Thyroid gland (tissue), 4 donors: ENCODE measurements around the gene LYRM9.
"Not testable (repeated sequence)": the region's sequence is repeated elsewhere in the genome, so short reads cannot be mapped to it uniquely, and the experiment has no call there.

Source experiments
- POLR2A ChIP-seq, 2 donors: fragments of 450-650 bp; IDR thresholded peaks; one replicate each; pipeline ENCODE4 v1.6.1; 2017; ENCODE audit warnings: antibody characterized with exemption in 2 of 2, mild to moderate bottlenecking in 2 of 2, moderate library complexity in 1 of 2
- TF ChIP-seq, protein P1 (sequence below), 6 experiments: fragments of 200-600 bp in 3 of 6; fragments of 450-650 bp in 3 of 6; sonication (generic) in 3 of 6; IDR thresholded peaks; one replicate each; pipeline ENCODE4 v1.5.1; 2016 to 2019; ENCODE audit warnings: antibody characterized with exemption in 6 of 6, mild to moderate bottlenecking in 2 of 6, inconsistent platforms in 1 of 6, moderate library complexity in 1 of 6

DNA sequence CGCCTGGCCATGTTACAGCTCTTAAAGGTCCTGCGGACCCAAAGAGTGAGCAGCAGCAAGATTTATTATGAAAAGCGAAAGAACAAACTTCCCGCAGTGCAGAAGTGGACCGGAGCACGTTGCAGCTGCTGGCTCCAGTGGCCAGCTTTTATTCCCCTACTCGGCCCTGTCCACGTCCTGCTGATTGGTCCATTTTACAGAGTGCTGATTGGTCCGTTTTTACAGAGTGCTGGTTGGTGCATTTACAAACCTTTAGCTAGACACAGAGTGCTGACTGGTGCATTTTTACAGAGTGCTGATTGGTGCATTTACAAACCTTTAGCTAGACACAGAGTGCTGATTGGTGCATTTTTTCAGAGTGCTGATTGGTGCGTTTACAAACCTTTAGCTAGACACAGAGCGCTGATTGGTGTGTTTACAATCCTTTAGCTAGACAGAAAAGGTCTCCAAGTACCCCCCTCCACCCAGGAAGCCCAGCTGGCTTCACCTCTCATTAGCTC is 46.3 kb downstream of the LYRM9 start:
- TF ChIP-seq, protein P1, sequence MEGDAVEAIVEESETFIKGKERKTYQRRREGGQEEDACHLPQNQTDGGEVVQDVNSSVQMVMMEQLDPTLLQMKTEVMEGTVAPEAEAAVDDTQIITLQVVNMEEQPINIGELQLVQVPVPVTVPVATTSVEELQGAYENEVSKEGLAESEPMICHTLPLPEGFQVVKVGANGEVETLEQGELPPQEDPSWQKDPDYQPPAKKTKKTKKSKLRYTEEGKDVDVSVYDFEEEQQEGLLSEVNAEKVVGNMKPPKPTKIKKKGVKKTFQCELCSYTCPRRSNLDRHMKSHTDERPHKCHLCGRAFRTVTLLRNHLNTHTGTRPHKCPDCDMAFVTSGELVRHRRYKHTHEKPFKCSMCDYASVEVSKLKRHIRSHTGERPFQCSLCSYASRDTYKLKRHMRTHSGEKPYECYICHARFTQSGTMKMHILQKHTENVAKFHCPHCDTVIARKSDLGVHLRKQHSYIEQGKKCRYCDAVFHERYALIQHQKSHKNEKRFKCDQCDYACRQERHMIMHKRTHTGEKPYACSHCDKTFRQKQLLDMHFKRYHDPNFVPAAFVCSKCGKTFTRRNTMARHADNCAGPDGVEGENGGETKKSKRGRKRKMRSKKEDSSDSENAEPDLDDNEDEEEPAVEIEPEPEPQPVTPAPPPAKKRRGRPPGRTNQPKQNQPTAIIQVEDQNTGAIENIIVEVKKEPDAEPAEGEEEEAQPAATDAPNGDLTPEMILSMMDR (IDR thresholded peaks at IDR 0.05) = not testable (repeated sequence)
- not testable (repeated sequence) for TF ChIP-seq POLR2A (IDR thresholded peaks at IDR 0.05)
